HFFc6 (cell line): Measurements from ENCODE around the gene TRMT61B. TPM values are rescaled to one million over a fixed set of nuclear protein-coding genes. Genes with fewer than 3 reads are reported as not detected.
A peak's percentile ranks its signal among the peaks of the same experiment; 100 is the strongest.

ENCODE experiments used
- DNase-seq: peaks from one replicate; pipeline ENCODE4 v3.0.0-alpha.2; 2018
- H3K27ac Mint-ChIP-seq: 2 replicates; pipeline ENCODE4 v1.8.0; 2020; ENCODE audit warnings: mild to moderate bottlenecking, mixed read lengths
- H3K27me3 Mint-ChIP-seq: 2 replicates; pipeline ENCODE4 v1.8.0; 2021; ENCODE audit warnings: mild to moderate bottlenecking, moderate library complexity, mixed read lengths; ENCODE audit not compliant: insufficient read depth
- H3K36me3 Mint-ChIP-seq: 2 replicates; pipeline ENCODE4 v1.8.0; 2021; ENCODE audit warnings: low read depth, mixed read lengths
- H3K4me1 Mint-ChIP-seq: 2 replicates; pipeline ENCODE4 v1.8.0; 2020; ENCODE audit warnings: low read depth, mixed read lengths
- H3K4me3 Mint-ChIP-seq: 2 replicates; pipeline ENCODE4 v1.8.0; 2020; ENCODE audit warnings: mild to moderate bottlenecking, moderate library complexity, mixed read lengths
- H3K9me3 Mint-ChIP-seq: 2 replicates; pipeline ENCODE4 v1.8.0; 2020; ENCODE audit warnings: mild to moderate bottlenecking, mixed read lengths
- total RNA-seq, 6 experiments: library from RNA; stranded (reverse); fragmentation: NEBNext Ultra II Directional; extraction: Animal tissue kit (Norgen Biotek cat#: 25700); gene quantifications; 2 replicates in 1 of 6; 3 replicates in 5 of 6; pipeline ENCODE4 v1.2.3, GENCODE V29; 2021
- TF ChIP-seq, protein P1 (sequence below): fragments of 200-600 bp; sonication (generic); IDR thresholded peaks from 2 replicates; pipeline ENCODE4 v1.5.0; 2021; ENCODE audit warnings: antibody characterized with exemption, mild to moderate bottlenecking

Gene TRMT61B
- total RNA-seq, 6 experiments from 2014 or later = 11.3 to 13.9 (median 12.3) TPM

DNA sequence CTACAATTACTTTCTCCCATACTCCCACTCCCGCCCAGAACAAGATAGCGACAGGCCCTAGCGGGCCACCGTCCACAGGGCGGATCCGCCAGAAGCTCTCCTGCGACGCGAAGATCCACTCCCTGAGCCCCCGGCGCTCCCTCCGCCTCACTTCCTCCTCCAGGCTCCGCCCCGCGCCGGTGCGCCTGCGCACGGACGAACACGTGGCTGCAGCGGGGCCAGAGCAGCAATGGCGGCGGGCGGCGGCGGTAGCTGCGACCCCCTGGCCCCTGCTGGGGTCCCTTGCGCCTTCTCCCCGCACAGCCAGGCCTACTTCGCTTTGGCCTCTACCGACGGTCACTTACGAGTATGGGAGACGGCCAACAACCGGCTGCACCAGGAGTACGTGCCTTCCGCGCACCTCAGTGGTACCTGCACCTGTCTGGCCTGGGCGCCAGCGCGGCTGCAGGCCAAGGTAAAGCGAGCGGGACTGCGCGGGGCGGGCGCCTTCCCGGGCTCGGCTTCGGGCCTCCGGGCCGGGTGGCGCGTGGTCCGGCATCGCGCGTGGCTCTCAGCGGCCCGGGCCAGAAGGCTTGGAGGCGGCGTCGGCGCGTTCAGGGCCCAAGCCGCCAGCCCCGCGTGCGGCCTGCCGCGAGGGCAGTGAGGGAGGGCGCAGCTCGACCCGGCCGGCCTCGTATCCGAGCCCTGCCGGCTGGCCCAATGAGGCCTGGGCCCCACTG is 24.5 kb upstream of the TRMT61B start, which contains the start of gene WDR43:
Gene WDR43, plus strand, starts transcription at position 198 of the 719 bp plus-strand sequence. Its CDS starts 32 bp downstream, at position 230.
- no peaks in the 10 kb centered on the region for H3K9me3 Mint-ChIP-seq

DNA sequence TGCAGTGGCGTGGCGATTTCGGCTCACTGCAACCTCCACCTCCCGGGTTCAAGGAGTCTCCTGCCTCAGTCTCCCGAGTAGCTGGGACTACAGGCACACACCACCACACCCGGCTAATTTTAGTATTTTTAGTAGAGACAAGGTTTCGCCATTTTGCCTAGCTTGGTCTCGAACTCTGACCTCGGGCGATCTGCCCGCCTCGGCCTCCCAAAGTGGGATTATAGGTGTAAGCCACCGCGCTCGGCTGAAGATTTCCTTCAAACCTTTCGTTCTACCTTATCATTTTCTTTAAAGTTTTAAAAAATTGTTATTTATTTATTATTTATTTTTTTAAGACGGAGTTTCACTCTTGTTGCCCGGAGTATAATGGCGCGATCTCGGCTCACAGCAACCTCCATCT is 23.4 kb upstream of the TRMT61B start:
- no peak for DNase-seq
- Mint-ChIP-seq H3K36me3 (peaks cover 8% of the 10 kb centered on the region), H3K4me3 (no peak overlapping the region), H3K27me3 (no peaks in the 10 kb centered on the region; the same call in 1 of the 2 replicates), H3K9me3 (no peaks in the 10 kb centered on the region), H3K27ac (no peak overlapping the region), H3K4me1 (peaks cover 30% of the 10 kb centered on the region)
- TF ChIP-seq, protein P1, sequence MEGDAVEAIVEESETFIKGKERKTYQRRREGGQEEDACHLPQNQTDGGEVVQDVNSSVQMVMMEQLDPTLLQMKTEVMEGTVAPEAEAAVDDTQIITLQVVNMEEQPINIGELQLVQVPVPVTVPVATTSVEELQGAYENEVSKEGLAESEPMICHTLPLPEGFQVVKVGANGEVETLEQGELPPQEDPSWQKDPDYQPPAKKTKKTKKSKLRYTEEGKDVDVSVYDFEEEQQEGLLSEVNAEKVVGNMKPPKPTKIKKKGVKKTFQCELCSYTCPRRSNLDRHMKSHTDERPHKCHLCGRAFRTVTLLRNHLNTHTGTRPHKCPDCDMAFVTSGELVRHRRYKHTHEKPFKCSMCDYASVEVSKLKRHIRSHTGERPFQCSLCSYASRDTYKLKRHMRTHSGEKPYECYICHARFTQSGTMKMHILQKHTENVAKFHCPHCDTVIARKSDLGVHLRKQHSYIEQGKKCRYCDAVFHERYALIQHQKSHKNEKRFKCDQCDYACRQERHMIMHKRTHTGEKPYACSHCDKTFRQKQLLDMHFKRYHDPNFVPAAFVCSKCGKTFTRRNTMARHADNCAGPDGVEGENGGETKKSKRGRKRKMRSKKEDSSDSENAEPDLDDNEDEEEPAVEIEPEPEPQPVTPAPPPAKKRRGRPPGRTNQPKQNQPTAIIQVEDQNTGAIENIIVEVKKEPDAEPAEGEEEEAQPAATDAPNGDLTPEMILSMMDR = no peak

More for the DNA sequence above, 24.5 kb upstream of the TRMT61B start, which contains the start of gene WDR43:
- peak; percentile 99 for DNase-seq
- Mint-ChIP-seq H3K27ac (peak within 1 kb of the TSS; percentile 92), H3K36me3 (peaks cover 8% of the 10 kb centered on the region), H3K27me3 (no peaks in the 10 kb centered on the region; the same call in 1 of the 2 replicates), H3K4me1 (peaks cover 41% of the 10 kb centered on the region), H3K4me3 (peak within 1 kb of the TSS; percentile 98)
- TF ChIP-seq, protein P1 = no peak

DNA sequence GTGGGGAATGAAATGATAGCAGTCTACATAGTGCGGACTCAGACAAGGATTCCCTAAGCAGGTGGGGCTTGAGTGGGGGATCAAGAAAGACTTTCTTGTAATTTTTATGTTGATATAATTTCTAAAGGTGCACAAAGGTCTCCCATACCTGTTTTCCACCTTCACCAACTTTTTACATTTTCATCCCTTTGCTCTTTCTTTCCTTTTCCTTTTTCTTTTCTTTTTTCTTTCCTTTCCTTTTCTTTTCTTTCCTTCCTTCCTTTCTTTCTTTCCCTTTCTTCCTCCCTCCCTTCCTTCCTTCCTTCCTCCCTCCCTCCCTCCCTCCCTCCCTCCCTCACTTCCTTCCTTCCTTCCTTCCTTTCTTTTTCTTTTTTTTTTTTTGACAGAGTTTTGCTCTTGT is 10.1 kb upstream of the TRMT61B start:
- Mint-ChIP-seq H3K36me3 (no peaks in the 10 kb centered on the region), H3K4me1 (no peaks in the 10 kb centered on the region), H3K27ac (no peak overlapping the region), H3K27me3 (peaks cover 15% of the 10 kb centered on the region), H3K9me3 (no peaks in the 10 kb centered on the region), H3K4me3 (no peak overlapping the region)
- no peak for DNase-seq
- TF ChIP-seq, protein P1 = no peak

- Mint-ChIP-seq H3K27ac (no peak overlapping the region), H3K27me3 (peaks cover 14% of the 10 kb centered on the region), H3K36me3 (peaks cover 7% of the 10 kb centered on the region; the same call in 1 of the 2 replicates), H3K4me1 (peaks cover 29% of the 10 kb centered on the region), H3K4me3 (no peak overlapping the region), H3K9me3 (no peaks in the 10 kb centered on the region)
- TF ChIP-seq, protein P1 = no peak
- no peak for DNase-seq
Observed at GRCh38 chr2:28871620-28872019, 1.5 kb upstream of the TRMT61B start.

GRCh38 chr2:28869494-28870145 is 489 bp downstream of the TRMT61B start:
- Mint-ChIP-seq H3K9me3 (no peaks in the 10 kb centered on the region), H3K27me3 (0 out of 2 replicates have a peak, but pooled peaks cover 4% of the 10 kb centered on the region), H3K4me1 (peaks cover 36% of the 10 kb centered on the region), H3K4me3 (peak overlapping the region; percentile 96), H3K27ac (peak overlapping the region; percentile 98), H3K36me3 (peaks cover 7% of the 10 kb centered on the region; the same call in 1 of the 2 replicates)
- DNase-seq = peak; percentile 44
- TF ChIP-seq, protein P1 = no peak
